Right lobe of liver (tissue), 6 donors: ENCODE results near the gene ALKBH1. TPM values are rescaled to one million over a fixed set of nuclear protein-coding genes. Genes with fewer than 3 reads are reported as not detected.

ENCODE experiments used
- ATAC-seq, 4 donors: fragments of 200-7000 bp; cut with Tn5 transposase; one replicate each; pipeline ENCODE4 v1.9.1; 2020; ENCODE audit warnings: mild to moderate bottlenecking in 4 of 4, moderate library complexity in 4 of 4
- DNase-seq, 3 donors: peaks; one replicate each; pipeline ENCODE4 v3.0.0-alpha.2; 2020
- H3K27ac ChIP-seq, 3 donors: fragments of 200-600 bp; one replicate each; pipeline ENCODE4 v1.8.0; 2022
- H3K27me3 ChIP-seq, 2 donors: fragments of 200-600 bp; one replicate each; pipeline ENCODE4 v1.8.0; 2022
- H3K36me3 ChIP-seq, 4 donors: fragments of 200-600 bp; sonication (generic) in 1 of 4; one replicate each; pipeline versions ENCODE4 v1.5.1 to v1.8.0; 2017 to 2022; ENCODE audit warnings: control low read depth in 1 of 4
- H3K4me1 ChIP-seq, 4 donors: fragments of 200-600 bp; sonication (generic) in 1 of 4; one replicate each; pipeline versions ENCODE4 v1.5.1 to v1.8.0; 2017 to 2022; ENCODE audit warnings: control low read depth in 1 of 4
- H3K4me3 ChIP-seq, 3 donors: fragments of 200-600 bp; one replicate each; pipeline ENCODE4 v1.8.0; 2022
- H3K9me3 ChIP-seq, 4 donors: fragments of 200-600 bp; sonication (generic) in 1 of 4; one replicate each; pipeline versions ENCODE4 v1.5.1 to v1.8.0; 2017 to 2022; ENCODE audit warnings: control low read depth in 1 of 4
- POLR2A ChIP-seq: fragments of 450-650 bp; IDR thresholded peaks from one replicate; pipeline ENCODE4 v1.6.1; 2017; ENCODE audit warnings: antibody characterized with exemption, mild to moderate bottlenecking
- WGBS: methylation state at CpG from one replicate; pipeline ENCODE4 v1.1.6; 2018; ENCODE audit warnings: low coverage, low lambda C conversion rate; ENCODE audit not compliant: insufficient coverage; ENCODE audit errors: missing lambda C conversion rate; 5-methylcytosine and 5-hydroxymethylcytosine counted together
- intact Hi-C, 2 donors: fragments of 100-400 bp; cut with DNase I; formaldehyde crosslinking; loops; one replicate each; pipeline versions ENCODE4 v1.11.2 to v1.14.1; 2022
- total RNA-seq, 6 experiments: library from RNA; depleted of rRNA in 2 of 6; stranded (reverse); fragments of >200 nt in 2 of 6; fragmentation: NEBNext Ultra II Directional in 3 of 6; extraction: Animal tissue kit (Norgen Biotek cat#: 25700) in 3 of 6; gene quantifications; one replicate each; pipeline versions ENCODE4 v1.1.0 to v1.2.4, GENCODE V29; 2016 to 2023
- TF ChIP-seq, protein P1 (sequence below), 4 donors: fragments of 200-600 bp in 3 of 4; fragments of 450-650 bp in 1 of 4; IDR thresholded peaks; one replicate each; pipeline versions ENCODE4 v1.5.1 to v1.8.0; 2016 to 2022; ENCODE audit warnings: antibody characterized with exemption in 4 of 4, mild to moderate bottlenecking in 2 of 4
- donor health status: DM: no; HTN: yes; CAD: no.
- donor health status: DM: no; HTN: no; CAD: no.
- donor health status: DM: no; HTN: no; CAD: no.
- donor health status: DM: no; HTN: yes; CAD: no.
- donor health status: DM: no; HTN: yes; CAD: no.

ALKBH1 gene
- total RNA-seq, 6 experiments from 2014 or later: 4.9 to 7.1 (median 5.5) TPM

DNA sequence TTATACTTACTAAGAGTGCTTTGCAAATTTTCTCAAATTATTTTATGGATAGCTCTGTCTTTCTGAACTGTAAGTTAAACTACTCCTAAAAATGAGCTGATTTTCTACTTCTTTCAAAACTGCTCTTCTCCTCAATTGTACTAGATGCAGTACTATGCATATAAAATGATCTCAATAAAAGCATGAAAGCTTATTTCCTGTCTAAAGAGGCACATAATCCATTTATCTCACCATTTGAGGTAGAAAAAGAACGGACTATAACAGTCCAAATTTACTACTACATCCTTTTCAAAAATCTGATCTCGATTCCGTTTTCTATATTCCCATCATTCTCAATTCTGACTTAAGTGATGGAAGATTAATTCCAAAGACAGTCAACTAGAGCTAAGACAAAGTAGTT is 14.5 kb upstream of the ALKBH1 start:
- ATAC-seq (no peak), DNase-seq (no peak)
- Histone ChIP-seq H3K27me3 (no peaks in the 10 kb centered on the region), H3K4me3 (no peak overlapping the region), H3K4me1 (no peaks in the 10 kb centered on the region), H3K27ac (no peak overlapping the region), H3K36me3 (peaks cover 3 to 93% (median 37%) of the 10 kb centered on the region in 4 donors), H3K9me3 (no peaks in the 10 kb centered on the region)
- intact Hi-C loops: no loop called here
- TF ChIP-seq, protein P1, sequence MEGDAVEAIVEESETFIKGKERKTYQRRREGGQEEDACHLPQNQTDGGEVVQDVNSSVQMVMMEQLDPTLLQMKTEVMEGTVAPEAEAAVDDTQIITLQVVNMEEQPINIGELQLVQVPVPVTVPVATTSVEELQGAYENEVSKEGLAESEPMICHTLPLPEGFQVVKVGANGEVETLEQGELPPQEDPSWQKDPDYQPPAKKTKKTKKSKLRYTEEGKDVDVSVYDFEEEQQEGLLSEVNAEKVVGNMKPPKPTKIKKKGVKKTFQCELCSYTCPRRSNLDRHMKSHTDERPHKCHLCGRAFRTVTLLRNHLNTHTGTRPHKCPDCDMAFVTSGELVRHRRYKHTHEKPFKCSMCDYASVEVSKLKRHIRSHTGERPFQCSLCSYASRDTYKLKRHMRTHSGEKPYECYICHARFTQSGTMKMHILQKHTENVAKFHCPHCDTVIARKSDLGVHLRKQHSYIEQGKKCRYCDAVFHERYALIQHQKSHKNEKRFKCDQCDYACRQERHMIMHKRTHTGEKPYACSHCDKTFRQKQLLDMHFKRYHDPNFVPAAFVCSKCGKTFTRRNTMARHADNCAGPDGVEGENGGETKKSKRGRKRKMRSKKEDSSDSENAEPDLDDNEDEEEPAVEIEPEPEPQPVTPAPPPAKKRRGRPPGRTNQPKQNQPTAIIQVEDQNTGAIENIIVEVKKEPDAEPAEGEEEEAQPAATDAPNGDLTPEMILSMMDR (IDR thresholded peaks at IDR 0.05): no peak
- no peak for TF ChIP-seq POLR2A
- 88% methylated on average over 3 of the region's 3 CpGs for WGBS

GRCh38 chr14:77721437-77721836 is 13.6 kb upstream of the ALKBH1 start:
- H3K9me3 ChIP-seq: no peaks in the 10 kb centered on the region
- WGBS: 89% methylated on average over 5 of the region's 5 CpGs
- H3K4me3 ChIP-seq: no peak overlapping the region
- DNase-seq (no peak), ATAC-seq (no peak)
- no peaks in the 10 kb centered on the region for H3K27me3 ChIP-seq
- TF ChIP-seq POLR2A: no peak
- TF ChIP-seq, protein P1 (IDR thresholded peaks at IDR 0.05): no peak
- H3K4me1 ChIP-seq: no peaks in the 10 kb centered on the region
- peaks cover 3 to 92% (median 41%) of the 10 kb centered on the region in 4 donors for H3K36me3 ChIP-seq
- intact Hi-C loops: no loop called here
- no peak overlapping the region for H3K27ac ChIP-seq

DNA sequence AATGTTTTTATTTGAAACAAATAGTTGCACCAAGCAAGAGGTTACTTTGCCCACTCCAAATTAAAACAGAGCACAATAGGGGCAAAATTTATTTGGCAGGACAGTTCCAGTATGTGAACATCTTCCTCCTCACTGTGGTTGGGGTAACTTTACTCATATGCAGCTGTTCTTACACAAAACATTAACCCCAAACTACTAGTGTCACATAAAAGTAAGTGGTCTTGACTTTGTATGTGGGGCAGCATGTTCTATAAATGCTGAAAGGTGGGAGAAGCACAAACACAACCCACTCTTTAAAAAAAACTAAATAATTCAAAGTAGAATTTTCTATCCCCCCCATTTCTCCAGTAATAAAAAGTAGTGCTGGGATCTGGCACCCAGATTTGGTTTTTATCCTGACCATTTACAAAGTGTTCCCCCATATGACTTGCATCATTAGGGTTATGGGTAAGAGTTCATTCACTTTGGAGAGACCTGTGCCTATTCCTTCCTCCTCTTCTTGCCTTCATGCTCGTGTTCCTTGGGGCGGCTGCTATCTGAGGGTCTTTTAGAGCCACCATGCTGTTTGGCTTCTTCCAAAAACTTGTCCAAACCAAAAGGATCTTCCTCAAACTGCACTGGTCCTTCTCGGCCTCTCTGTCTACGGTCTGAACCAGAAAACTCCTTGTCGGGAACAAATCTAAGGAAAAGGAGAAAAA is 9.9 kb upstream of the ALKBH1 start:
- no peaks in the 10 kb centered on the region for H3K4me1 ChIP-seq
- no peak for ATAC-seq
- 80% methylated on average over 5 of the region's 5 CpGs for WGBS

GRCh38 chr14:77714926-77715325 is 7.1 kb upstream of the ALKBH1 start:
- DNase-seq: no peak
- H3K27me3 ChIP-seq: no peaks in the 10 kb centered on the region
- no peaks in the 10 kb centered on the region for H3K9me3 ChIP-seq
- TF ChIP-seq, protein P1 (IDR thresholded peaks at IDR 0.05): no peak
- no peak for TF ChIP-seq POLR2A
- H3K27ac ChIP-seq: no peak overlapping the region
- no peak overlapping the region for H3K4me3 ChIP-seq
- H3K36me3 ChIP-seq: peaks cover 5 to 90% (median 37%) of the 10 kb centered on the region in 4 donors
- 86% methylated on average over 6 of the region's 6 CpGs for WGBS
- H3K4me1 ChIP-seq: peaks cover 0 to 7% (median 2%) of the 10 kb centered on the region in 4 donors
- intact Hi-C loops: no loop called here
- ATAC-seq: no peak

More for the DNA sequence above, 9.9 kb upstream of the ALKBH1 start:
- TF ChIP-seq, protein P1 (IDR thresholded peaks at IDR 0.05): no peak
- no peak for TF ChIP-seq POLR2A
- DNase-seq: no peak
- intact Hi-C loops: no loop called here
- H3K4me3 ChIP-seq: no peak overlapping the region
- H3K27ac ChIP-seq: no peak overlapping the region
- peaks cover 3 to 93% (median 39%) of the 10 kb centered on the region in 4 donors for H3K36me3 ChIP-seq
- H3K9me3 ChIP-seq: no peaks in the 10 kb centered on the region
- H3K27me3 ChIP-seq: no peaks in the 10 kb centered on the region
